AG10803 (cell line): ENCODE results near the gene MOCOS.

Source experiments
- DNase-seq: peaks from one replicate; pipeline ENCODE4 v3.0.0; 2010; ENCODE audit warnings: low read depth
- H3K4me3 ChIP-seq: 2 replicates; pipeline ENCODE4 v1.5.1; 2011; ENCODE audit warnings: mild to moderate bottlenecking, low read length, control low read depth
- TF ChIP-seq, protein P1 (sequence below): conservative IDR thresholded peaks from 2 replicates; pipeline ENCODE4 v1.5.1; 2011; ENCODE audit warnings: mild to moderate bottlenecking, low read length, control low read depth, inconsistent platforms

The MOCOS gene

DNA sequence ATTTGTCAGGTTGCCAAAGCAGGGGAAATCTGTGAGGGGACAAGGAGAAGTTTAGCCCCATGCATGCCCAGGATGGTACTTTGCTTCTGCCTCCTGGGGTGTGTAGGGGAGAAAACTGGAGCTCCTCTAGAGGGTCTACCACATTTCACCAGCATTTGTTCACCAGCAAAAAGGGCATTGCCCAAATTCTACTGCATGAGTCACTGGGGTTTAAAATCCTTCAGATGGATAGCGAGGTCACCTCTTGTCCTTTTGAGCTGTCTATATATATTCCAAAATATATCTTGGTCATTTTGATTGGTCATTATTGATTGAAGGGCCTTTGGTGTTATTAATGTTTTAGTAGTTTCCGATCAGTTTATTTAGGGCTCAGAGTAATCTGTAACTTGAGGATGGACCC, 128.9 kb downstream of the MOCOS start:
- DNase-seq = no peak

More for the DNA sequence above, 128.9 kb downstream of the MOCOS start:
- TF ChIP-seq, protein P1, sequence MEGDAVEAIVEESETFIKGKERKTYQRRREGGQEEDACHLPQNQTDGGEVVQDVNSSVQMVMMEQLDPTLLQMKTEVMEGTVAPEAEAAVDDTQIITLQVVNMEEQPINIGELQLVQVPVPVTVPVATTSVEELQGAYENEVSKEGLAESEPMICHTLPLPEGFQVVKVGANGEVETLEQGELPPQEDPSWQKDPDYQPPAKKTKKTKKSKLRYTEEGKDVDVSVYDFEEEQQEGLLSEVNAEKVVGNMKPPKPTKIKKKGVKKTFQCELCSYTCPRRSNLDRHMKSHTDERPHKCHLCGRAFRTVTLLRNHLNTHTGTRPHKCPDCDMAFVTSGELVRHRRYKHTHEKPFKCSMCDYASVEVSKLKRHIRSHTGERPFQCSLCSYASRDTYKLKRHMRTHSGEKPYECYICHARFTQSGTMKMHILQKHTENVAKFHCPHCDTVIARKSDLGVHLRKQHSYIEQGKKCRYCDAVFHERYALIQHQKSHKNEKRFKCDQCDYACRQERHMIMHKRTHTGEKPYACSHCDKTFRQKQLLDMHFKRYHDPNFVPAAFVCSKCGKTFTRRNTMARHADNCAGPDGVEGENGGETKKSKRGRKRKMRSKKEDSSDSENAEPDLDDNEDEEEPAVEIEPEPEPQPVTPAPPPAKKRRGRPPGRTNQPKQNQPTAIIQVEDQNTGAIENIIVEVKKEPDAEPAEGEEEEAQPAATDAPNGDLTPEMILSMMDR = no peak
- no peak overlapping the region for H3K4me3 ChIP-seq
